GM18867 (cell line): Measurements from ENCODE around the gene NTRK3.

Source experiments
- ATAC-seq: cut with Tn5 transposase; IDR thresholded peaks from one replicate; pipeline ENCODE4 v1.9.1; 2021; ENCODE audit warnings: mild to moderate bottlenecking, moderate library complexity; ENCODE audit not compliant: unreplicated experiment

NTRK3 gene

GRCh38 chr15:88126695-88127431, 129.7 kb downstream of the NTRK3 start:
- no peak for ATAC-seq

DNA sequence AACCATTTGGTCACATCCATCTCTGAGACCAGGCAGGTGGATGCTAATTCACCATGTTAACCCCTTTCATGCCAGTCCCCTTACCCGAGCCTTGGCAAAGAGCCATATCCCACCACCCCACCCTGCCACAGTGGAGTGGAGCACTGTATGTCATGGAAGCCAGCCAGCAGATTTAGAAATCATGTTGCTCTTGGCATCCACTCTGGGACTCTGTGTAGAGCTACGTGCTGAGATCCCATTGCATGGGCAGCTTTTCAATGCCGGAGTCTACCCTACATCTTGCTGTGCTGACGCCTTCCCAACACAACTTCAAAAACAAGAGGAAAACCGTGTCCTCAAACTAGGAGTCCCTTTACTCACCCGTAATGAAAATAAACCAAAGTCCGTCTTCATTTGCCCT, 131.0 kb downstream of the NTRK3 start:
- no peak for ATAC-seq

DNA sequence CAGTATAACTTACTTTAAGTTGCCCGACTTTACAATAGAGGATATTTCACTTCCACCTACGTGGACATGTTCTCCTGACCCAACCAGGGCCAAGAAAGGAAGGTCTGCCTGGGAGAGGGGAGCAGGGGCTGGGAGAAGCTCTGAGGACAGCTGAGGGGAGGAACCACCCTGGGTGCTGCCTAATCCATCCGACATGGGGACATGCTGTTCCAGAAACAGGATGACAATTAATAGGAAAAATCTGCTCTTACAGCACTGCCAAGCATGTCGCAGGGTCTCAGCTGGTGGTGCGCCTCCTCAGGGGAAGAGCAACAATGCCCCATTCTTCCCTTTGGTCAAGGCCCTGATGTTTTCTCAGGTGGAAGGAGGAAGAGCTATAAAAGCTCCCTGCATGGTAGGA, 132.3 kb downstream of the NTRK3 start:
- no peak for ATAC-seq

DNA sequence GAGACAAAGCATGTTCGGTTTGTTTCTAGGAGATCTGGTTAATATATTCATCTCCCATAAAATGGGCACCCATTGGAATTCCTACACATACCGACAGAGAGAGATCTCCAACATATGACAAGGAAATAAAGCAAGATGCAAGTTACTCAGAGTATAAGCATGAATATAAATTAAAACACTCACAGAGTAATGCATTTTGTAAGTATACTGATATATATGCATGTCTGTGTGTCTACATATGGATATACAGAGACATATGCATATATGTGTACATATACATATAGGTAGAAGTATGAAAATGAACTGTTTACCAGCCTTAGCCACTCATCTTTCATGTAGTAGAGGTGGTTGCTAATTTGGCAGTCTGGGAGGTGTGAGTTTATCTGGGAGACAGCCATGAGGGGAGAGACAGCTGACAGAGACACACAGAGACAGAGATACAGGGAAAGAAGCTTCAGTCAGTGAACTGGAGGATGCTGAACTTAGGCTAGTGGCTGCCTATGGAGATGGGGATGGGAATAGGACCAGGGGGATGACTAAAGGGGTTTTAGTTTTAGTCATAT, 134.5 kb downstream of the NTRK3 start:
- no peak for ATAC-seq

- no peak for ATAC-seq
Observed at GRCh38 chr15:88120026-88120425, 136.5 kb downstream of the NTRK3 start.

DNA sequence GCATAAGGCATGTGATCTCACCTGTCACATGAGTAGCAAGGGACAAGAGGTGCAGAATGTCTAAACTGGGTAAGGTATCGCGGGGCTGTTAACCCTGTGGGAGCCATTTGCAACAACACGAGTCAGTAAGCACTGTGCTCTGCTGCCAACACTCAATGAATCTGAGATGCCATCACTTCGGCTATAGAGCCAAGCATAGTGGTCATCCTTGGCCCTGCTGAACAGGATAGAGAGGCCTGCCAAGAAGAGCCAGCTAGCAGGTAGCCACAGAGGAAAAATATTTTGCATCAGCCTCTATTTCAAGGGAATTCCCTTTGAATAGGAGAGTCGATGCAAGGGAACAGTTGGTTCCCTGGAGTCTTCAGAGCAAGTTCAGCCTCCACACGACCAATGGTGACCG, 137.8 kb downstream of the NTRK3 start:
- ATAC-seq, result no peak

DNA sequence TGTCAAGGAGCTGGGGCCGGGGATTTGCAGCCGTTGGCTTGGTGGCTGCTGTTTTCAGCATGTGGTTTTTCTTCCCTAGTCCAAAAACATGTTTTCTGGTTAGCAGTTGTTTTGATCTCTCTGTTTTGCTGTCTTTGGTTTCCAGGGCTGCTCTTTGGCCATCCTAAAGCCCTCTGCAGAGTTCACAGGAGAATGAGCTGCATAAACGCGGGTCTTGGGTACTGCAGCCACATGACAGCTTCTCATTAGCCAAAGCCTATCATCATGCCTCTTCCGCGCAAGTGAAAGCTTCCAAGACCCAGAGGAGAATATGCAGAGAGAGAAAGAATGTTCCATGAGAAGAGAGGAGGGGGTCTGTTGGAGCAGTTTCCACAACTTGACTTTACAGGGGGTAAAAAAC, 138.5 kb downstream of the NTRK3 start:
- ATAC-seq, result no peak

GRCh38 chr15:88115486-88116152, 140.9 kb downstream of the NTRK3 start:
- ATAC-seq, result no peak

GRCh38 chr15:88113613-88114308, 142.8 kb downstream of the NTRK3 start:
- no peak for ATAC-seq

GRCh38 chr15:88108991-88109390, 147.5 kb downstream of the NTRK3 start:
- ATAC-seq, result no peak

DNA sequence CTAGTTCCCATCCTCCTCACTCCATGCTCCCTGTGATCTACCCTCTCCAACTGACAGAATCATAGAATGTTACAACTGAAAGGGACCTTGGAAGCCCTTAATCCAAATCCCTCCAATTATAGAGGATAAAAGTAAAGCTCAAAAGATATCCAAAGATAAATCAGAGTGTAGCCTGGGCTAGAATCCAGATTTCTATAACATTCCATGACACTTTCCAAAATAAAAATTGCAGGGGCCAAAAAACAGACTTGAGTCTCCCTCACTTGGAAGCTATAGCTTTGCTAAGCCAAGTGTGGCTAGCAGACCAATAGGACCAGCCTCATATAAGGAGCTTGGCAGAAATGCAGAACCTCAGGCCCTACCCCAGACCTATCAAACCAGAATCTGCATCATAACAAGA, 148.1 kb downstream of the NTRK3 start:
- no peak for ATAC-seq

- no peak for ATAC-seq
Observed at GRCh38 chr15:88106074-88106473, 150.5 kb downstream of the NTRK3 start.

DNA sequence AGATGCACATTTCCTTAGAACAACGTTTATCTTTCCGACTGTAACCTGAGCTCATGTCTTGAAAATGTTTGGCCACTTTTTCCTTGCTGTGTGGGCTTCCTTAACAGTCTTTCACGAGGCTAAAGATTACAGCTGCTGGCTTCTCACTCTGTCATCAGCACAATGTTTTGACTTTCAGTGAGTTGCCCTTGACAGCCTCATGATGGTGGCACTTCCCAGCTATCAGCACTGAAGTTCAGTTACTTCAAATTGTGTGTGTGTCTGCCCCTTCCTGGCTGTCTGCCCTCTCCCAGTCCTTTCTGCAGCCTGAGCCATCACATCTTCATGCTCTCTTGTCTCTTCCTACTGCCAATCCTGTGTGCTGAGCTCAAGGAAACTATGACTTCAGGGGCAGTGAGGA, 152.2 kb downstream of the NTRK3 start:
- ATAC-seq, result no peak

DNA sequence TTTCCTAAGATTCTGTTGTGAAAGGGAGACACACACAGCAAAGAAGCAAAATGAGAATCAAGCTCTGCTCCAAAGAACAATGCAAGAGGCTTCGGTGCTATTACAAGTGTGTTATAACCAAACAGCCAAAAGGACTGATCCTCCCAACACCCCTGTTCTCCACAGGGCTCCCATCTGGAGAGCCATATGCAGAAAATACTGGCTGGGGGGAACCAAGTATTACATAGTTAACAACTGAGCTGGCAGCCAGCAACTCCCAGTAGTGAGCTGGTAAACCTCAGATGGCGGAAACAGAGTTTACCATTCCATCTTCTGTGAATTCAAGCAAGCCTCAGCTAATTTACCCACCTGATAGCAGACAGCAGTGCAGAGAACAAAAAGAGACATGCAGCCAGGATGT, 156.4 kb downstream of the NTRK3 start:
- no peak for ATAC-seq

- no peak for ATAC-seq
Observed at GRCh38 chr15:88098361-88098760, 158.2 kb downstream of the NTRK3 start.

DNA sequence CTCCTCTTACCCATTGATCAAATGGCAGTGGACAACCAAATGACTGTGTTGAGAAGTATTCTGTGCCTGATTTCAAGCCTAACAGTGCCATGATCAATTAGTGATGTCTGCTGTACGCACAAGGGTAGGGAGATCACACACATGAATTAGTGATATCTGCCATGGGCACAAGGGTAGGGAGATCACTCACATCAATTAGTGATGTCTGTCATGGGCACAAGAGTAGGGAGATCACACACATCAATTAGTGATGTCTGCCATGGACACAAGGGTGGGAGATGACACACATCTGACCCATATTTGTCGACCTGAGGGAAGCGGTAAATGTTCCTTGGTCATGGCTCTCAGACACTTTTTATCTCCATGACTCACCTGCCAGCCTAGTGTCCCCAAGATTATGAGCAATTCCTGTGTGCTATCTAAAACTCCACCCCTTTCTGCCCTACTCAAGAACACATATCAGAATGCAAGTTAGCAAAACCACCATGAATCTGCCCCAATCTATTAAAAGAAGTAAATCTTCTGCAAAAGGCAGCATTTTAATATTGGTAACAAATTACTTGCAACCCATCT, 165.0 kb downstream of the NTRK3 start:
- no peak for ATAC-seq

DNA sequence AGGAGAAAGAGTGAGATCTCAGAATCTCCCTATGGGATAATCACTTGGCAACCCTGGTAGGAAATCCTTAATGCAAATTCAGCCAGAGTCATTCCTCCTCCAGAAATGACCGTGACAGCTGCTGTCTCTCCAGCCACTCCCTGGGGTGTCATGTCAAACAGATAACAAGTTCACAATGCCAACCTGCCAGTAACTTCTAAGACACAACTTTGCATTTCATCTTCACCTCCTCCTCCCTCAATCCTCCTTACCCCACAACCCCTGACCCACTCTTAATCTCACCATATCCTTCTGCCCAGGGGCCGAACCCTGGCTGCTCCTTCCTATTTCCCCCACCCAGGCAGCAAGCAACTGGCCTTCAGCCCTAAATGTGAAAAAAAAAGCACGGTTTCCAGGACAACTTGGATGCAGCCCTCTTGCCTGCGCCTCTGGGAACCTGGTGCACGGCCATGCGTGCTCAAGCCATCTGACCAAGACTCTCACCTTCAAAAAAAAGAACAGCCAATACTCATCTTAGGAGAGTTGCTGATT, 166.0 kb downstream of the NTRK3 start:
- no peak for ATAC-seq

GRCh38 chr15:88089731-88090130, 166.8 kb downstream of the NTRK3 start:
- ATAC-seq, result no peak

- ATAC-seq, result no peak
Observed at GRCh38 chr15:88089024-88089620, 167.4 kb downstream of the NTRK3 start.

DNA sequence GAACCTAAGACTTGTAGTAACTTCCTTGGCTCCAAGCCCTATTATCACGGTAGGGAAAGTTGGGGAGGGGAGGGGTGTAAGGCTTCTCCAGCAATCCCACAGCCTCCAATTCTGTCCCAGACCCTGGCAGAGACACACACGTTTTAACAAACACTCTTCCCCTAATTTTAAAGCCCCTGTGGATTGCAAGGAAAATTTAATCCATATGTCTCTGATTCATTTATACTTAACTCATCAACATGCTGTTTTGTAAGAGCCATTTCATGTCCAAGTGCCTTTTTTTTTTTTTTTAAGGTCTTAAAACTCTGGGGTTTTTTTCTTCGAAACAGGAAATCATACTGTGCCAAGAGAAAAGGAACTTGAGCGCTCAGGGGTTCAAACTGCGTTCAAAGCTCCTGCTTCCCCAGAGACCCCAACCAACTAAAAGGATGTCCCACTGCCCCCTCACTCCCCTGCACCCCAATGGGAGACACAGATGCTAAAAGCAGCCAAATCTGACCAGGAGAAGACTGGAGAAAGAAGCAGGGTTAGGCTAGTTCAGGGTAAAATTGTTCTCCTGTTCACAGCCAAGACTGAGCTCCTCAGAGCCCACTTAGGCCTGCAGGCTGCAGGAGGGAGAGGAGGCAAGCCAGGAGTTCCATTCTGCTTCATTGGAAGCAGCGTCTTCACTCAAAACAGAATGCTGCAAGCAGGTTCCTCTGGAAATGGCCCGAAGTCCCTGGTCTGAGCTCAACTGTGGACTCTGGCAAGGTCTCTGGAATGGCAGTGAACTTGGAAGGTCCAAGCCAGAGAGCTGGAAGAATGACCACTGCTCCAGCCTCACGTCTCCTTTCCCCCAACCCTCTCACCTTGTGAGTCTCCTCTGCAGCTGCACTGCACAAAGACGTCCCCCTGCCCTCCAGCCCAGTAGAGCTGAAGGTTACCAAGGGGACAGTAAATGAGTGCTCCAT, 172.5 kb downstream of the NTRK3 start:
- no peak for ATAC-seq
